Fibroblast of lung (primary cell): ENCODE data around the gene CTNNA2.

Source experiments
- CTCF ChIP-seq, 2 donors: IDR thresholded peaks in 1 of 2; conservative IDR thresholded peaks in 1 of 2; 1 replicate in 1 of 2; 2 replicates in 1 of 2; pipeline ENCODE4 v1.5.1; 2011 to 2012; ENCODE audit warnings: low read length in 2 of 2, control low read depth in 1 of 2, inconsistent platforms in 1 of 2, low read depth in 1 of 2, mild to moderate bottlenecking in 1 of 2
- EZH2 ChIP-seq: IDR thresholded peaks from 2 replicates; pipeline ENCODE4 v1.5.1; 2012; ENCODE audit warnings: low read length, control low read depth, mild to moderate bottlenecking; ENCODE audit errors: missing control alignments

- TF ChIP-seq CTCF (conservative IDR thresholded peaks at IDR 0.05 in 1 of 2, IDR thresholded peaks at IDR 0.05 in 1 of 2; ENCODE audit: low read depth in 1 of 2, low read length in 2 of 2) (no peak), EZH2 (no peak)
These were observed 557.7 kb downstream of the CTNNA2 start for GRCh38 chr2:80070587-80070986.
